H1 (cell line): Measurements from ENCODE around the gene LRRC43. TPM values are rescaled to one million over a fixed set of nuclear protein-coding genes. Genes with fewer than 3 reads are reported as not detected.

ENCODE experiments used
- CTCF ChIA-PET: fragments of 300-600 bp; sonication (Branson Sonifier 250); formaldehyde crosslinking; loops from one replicate; lab custom pipeline; 2021; ENCODE audit not compliant: partially characterized antibody; lab: Charles Lee
- POLR2A ChIA-PET: fragments of 300-600 bp; sonication (Branson Sonifier 250); formaldehyde crosslinking; loops from one replicate; lab custom pipeline; 2021; ENCODE audit warnings: inconsistent platforms; ENCODE audit not compliant: partially characterized antibody; lab: Charles Lee
- DNase-seq, 2 experiments: peaks; one replicate each; pipeline versions ENCODE4 v3.0.0 to v3.0.0-alpha.2; 2010 to 2022; ENCODE audit warnings: low spot score in 2 of 2, low read depth in 1 of 2, mixed read lengths in 1 of 2
- FAIRE-seq: peaks from 2 replicates; lab custom pipeline; 2011; peaks lifted over from hg19 to GRCh38; lab: Jason Lieb, UNC
- H2AFZ ChIP-seq: 2 replicates; pipeline ENCODE4 v1.8.1; 2012; ENCODE audit warnings: low read length, inconsistent platforms
- H2AK5ac ChIP-seq: 2 replicates; pipeline ENCODE4 v1.6.1; 2013; ENCODE audit warnings: low read depth, low read length
- H2BK120ac ChIP-seq: replicated peaks from 2 replicates; pipeline ENCODE3; 2013; ENCODE audit warnings: low read depth, low read length, inconsistent platforms
- H2BK12ac ChIP-seq: 2 replicates; pipeline ENCODE4 v1.6.1; 2013; ENCODE audit warnings: low read depth, low read length
- H2BK15ac ChIP-seq: 2 replicates; pipeline ENCODE4 v1.6.1; 2013; ENCODE audit warnings: low read length
- H2BK20ac ChIP-seq: 2 replicates; pipeline ENCODE4 v1.6.1; 2013; ENCODE audit warnings: low read length
- H2BK5ac ChIP-seq: 2 replicates; pipeline ENCODE4 v1.6.1; 2013; ENCODE audit warnings: low read depth, low read length
- H3K14ac ChIP-seq: 2 replicates; pipeline ENCODE4 v1.6.1; 2013; ENCODE audit warnings: inconsistent platforms; ENCODE audit not compliant: insufficient read length
- H3K18ac ChIP-seq: 2 replicates; pipeline ENCODE4 v1.6.1; 2013; ENCODE audit warnings: low read length; ENCODE audit errors: extremely low read depth
- H3K23ac ChIP-seq: 2 replicates; pipeline ENCODE4 v1.6.1; 2013; ENCODE audit warnings: inconsistent platforms; ENCODE audit not compliant: insufficient read length
- H3K23me2 ChIP-seq: 2 replicates; pipeline ENCODE4 v1.6.1; 2013; ENCODE audit warnings: low read depth, low read length
- H3K27ac ChIP-seq: 2 replicates; pipeline ENCODE4 v1.6.1; 2011; ENCODE audit warnings: low read depth, low read length, inconsistent platforms
- H3K27me3 ChIP-seq, 4 experiments: replicated peaks in 1 of 4; 1 replicate in 1 of 4; 2 replicates in 3 of 4; pipeline versions ENCODE4 v1.6.1 to v1.8.1; 2011 to 2013; ENCODE audit warnings: low read length in 3 of 4, mild to moderate bottlenecking in 3 of 4, inconsistent platforms in 2 of 4, mixed read lengths in 2 of 4, moderate library complexity in 1 of 4; ENCODE audit not compliant: control insufficient read depth in 3 of 4, insufficient read depth in 3 of 4; ENCODE audit errors: extremely low read depth in 1 of 4
- H3K36me3 ChIP-seq, 4 experiments: 2 replicates each; pipeline versions ENCODE4 v1.6.1 to v1.8.1; 2011 to 2013; ENCODE audit warnings: mild to moderate bottlenecking in 4 of 4, low read length in 3 of 4, moderate library complexity in 2 of 4, control low read depth in 1 of 4, inconsistent platforms in 1 of 4; ENCODE audit not compliant: insufficient read depth in 4 of 4, control insufficient read depth in 2 of 4
- H3K4ac ChIP-seq: replicated peaks from 2 replicates; pipeline ENCODE3; 2013; ENCODE audit warnings: low read length, low read depth, mixed read lengths, inconsistent platforms; ENCODE audit not compliant: insufficient read length
- H3K4me1 ChIP-seq, 4 experiments: replicated peaks in 1 of 4; 1 replicate in 1 of 4; 2 replicates in 3 of 4; pipeline versions ENCODE4 v1.6.1 to v1.8.1; 2011 to 2013; ENCODE audit warnings: low read length in 3 of 4, inconsistent platforms in 2 of 4, mixed read lengths in 1 of 4; ENCODE audit not compliant: insufficient read depth in 4 of 4, control insufficient read depth in 3 of 4
- H3K4me2 ChIP-seq, 2 experiments: 2 replicates each; pipeline versions ENCODE4 v1.6.1 to v1.8.1; 2011 to 2013; ENCODE audit warnings: low read depth in 2 of 2, low read length in 2 of 2, control low read depth in 1 of 2, inconsistent platforms in 1 of 2, mild to moderate bottlenecking in 1 of 2; ENCODE audit not compliant: insufficient read depth in 1 of 2
- H3K4me3 ChIP-seq, 4 experiments: fragments of 200-600, 300-600 bp in 1 of 4; sonication (generic), shearing (Covaris generic), sonication (Bioruptor Twin) in 1 of 4; 2 replicates each; pipeline versions ENCODE4 v1.5.1 to v1.8.1; 2011 to 2016; ENCODE audit warnings: low read length in 4 of 4, low read depth in 3 of 4, control low read depth in 2 of 4, inconsistent platforms in 2 of 4, mild to moderate bottlenecking in 2 of 4, mixed read lengths in 1 of 4, moderate library complexity in 1 of 4; ENCODE audit not compliant: insufficient read depth in 2 of 4; ENCODE audit errors: extremely low read depth in 1 of 4
- H3K56ac ChIP-seq: replicated peaks from 2 replicates; pipeline ENCODE3; 2013; ENCODE audit warnings: low read depth, mild to moderate bottlenecking, mixed read lengths, low read length, inconsistent platforms; ENCODE audit not compliant: insufficient read length
- H3K79me1 ChIP-seq: 2 replicates; pipeline ENCODE4 v1.6.1; 2013; ENCODE audit warnings: low read depth, low read length, control low read depth
- H3K79me2 ChIP-seq, 2 experiments: 2 replicates each; pipeline versions ENCODE4 v1.6.1 to v1.8.1; 2012 to 2013; ENCODE audit warnings: low read length in 2 of 2, mild to moderate bottlenecking in 2 of 2, inconsistent platforms in 1 of 2; ENCODE audit not compliant: insufficient read depth in 2 of 2, control insufficient read depth in 1 of 2
- H3K9ac ChIP-seq, 4 experiments: replicated peaks in 1 of 4; 1 replicate in 1 of 4; 2 replicates in 3 of 4; pipeline versions ENCODE4 v1.6.1 to v1.8.1; 2011 to 2013; ENCODE audit warnings: low read depth in 3 of 4, low read length in 3 of 4, control low read depth in 2 of 4, mild to moderate bottlenecking in 2 of 4, moderate library complexity in 2 of 4, inconsistent platforms in 1 of 4; ENCODE audit errors: extremely low read depth in 1 of 4
- H3K9me3 ChIP-seq, 2 experiments: 2 replicates each; pipeline versions ENCODE4 v1.6.1 to v1.8.1; 2012 to 2013; ENCODE audit warnings: mild to moderate bottlenecking in 2 of 2, moderate library complexity in 2 of 2, control low read depth in 1 of 2, inconsistent platforms in 1 of 2, low read depth in 1 of 2, low read length in 1 of 2, mixed read lengths in 1 of 2; ENCODE audit not compliant: insufficient read depth in 2 of 2
- H4K20me1 ChIP-seq, 2 experiments: replicated peaks in 1 of 2; 2 replicates each; pipeline versions ENCODE3 to v1.8.1; 2011 to 2013; ENCODE audit warnings: inconsistent platforms in 2 of 2, low read length in 2 of 2, mild to moderate bottlenecking in 1 of 2; ENCODE audit not compliant: insufficient read depth in 2 of 2, control insufficient read depth in 1 of 2
- H4K5ac ChIP-seq: 2 replicates; pipeline ENCODE4 v1.6.1; 2013; ENCODE audit warnings: low read length, low read depth, mixed read lengths, inconsistent platforms; ENCODE audit not compliant: insufficient read length
- H4K8ac ChIP-seq: 2 replicates; pipeline ENCODE4 v1.8.0; 2013; ENCODE audit warnings: mild to moderate bottlenecking, moderate library complexity, low read length, inconsistent platforms; ENCODE audit not compliant: insufficient read depth; ENCODE audit errors: extremely low read depth
- H4K91ac ChIP-seq: replicated peaks from 2 replicates; pipeline ENCODE3; 2013; ENCODE audit warnings: low read length, mixed read lengths, inconsistent platforms; ENCODE audit not compliant: insufficient read length
- BCL11A ChIP-seq, 2 experiments: IDR thresholded peaks; one replicate each; pipeline ENCODE4 v1.6.1; 2011; ENCODE audit warnings: low read depth in 2 of 2, low read length in 2 of 2, mild to moderate bottlenecking in 2 of 2
- CHD2 ChIP-seq: IDR thresholded peaks from 2 replicates; pipeline ENCODE4 v1.6.1; 2012; ENCODE audit warnings: low read length, improper control_type of control experiment
- CREB1 ChIP-seq: IDR thresholded peaks from 2 replicates; pipeline ENCODE4 v1.6.1; 2012; ENCODE audit warnings: inconsistent platforms
- JUND ChIP-seq: IDR thresholded peaks from 2 replicates; pipeline ENCODE4 v1.6.1; 2011; ENCODE audit warnings: mild to moderate bottlenecking, improper control_type of control experiment, low read length
- KDM5A ChIP-seq: fragments of 200-600 bp; IDR thresholded peaks from 2 replicates; pipeline ENCODE4 v1.7.1; 2012; ENCODE audit warnings: mild to moderate bottlenecking, low read length, inconsistent platforms, mixed read lengths
- NANOG ChIP-seq: IDR thresholded peaks from 2 replicates; pipeline ENCODE4 v1.6.1; 2011; ENCODE audit warnings: low read length, low read depth, mild to moderate bottlenecking, inconsistent platforms; ENCODE audit not compliant: insufficient read depth, poor library complexity, severe bottlenecking
- POU5F1 ChIP-seq: IDR thresholded peaks from 2 replicates; pipeline ENCODE4 v1.6.1; 2011; ENCODE audit warnings: low read depth, mild to moderate bottlenecking, low read length, moderate library complexity
- RBBP5 ChIP-seq: IDR thresholded peaks from 2 replicates; pipeline ENCODE4 v1.7.1; 2012; ENCODE audit warnings: low read depth, mild to moderate bottlenecking, inconsistent platforms, low read length, moderate library complexity, borderline replicate concordance
- RXRA ChIP-seq: IDR thresholded peaks from 2 replicates; pipeline ENCODE4 v1.6.1; 2011; ENCODE audit warnings: low read depth, mild to moderate bottlenecking, low read length, moderate library complexity; ENCODE audit not compliant: insufficient read depth
- YY1 ChIP-seq: IDR thresholded peaks from 2 replicates; pipeline ENCODE4 v1.6.1; 2011; ENCODE audit warnings: low read depth, mild to moderate bottlenecking, low read length
- WGBS, 2 experiments: shearing (Covaris generic) in 1 of 2; methylation state at CpG; one replicate each; pipeline versions ENCODE4 v1.1.6 to v1.1.7; 2013 to 2015; ENCODE audit warnings: low lambda C conversion rate in 2 of 2, mixed read lengths in 2 of 2, inconsistent platforms in 1 of 2, low coverage in 1 of 2, missing lambda C conversion rate in 1 of 2; ENCODE audit not compliant: insufficient replicate concordance in 2 of 2, insufficient coverage in 1 of 2, insufficient read length in 1 of 2; ENCODE audit errors: extremely low coverage in 1 of 2, missing lambda C conversion rate in 1 of 2; 5-methylcytosine and 5-hydroxymethylcytosine counted together
- polyA plus RNA-seq, 7 experiments: library from polyadenylated mRNA; depleted of rRNA in 3 of 7; stranded (reverse) in 5 of 7; unstranded in 2 of 7; fragments of >200 nt in 5 of 7; fragments of 200-250 nt in 2 of 7; gene quantifications; 1 replicate in 5 of 7; 2 replicates in 1 of 7; 4 replicates in 1 of 7; pipeline versions ENCODE4 v1.2.1 to v1.2.3, GENCODE V29; 2011 to 2013; ENCODE audit warnings: missing spikeins in 2 of 7, mixed read lengths in 2 of 7
- total RNA-seq: library from RNA; stranded (reverse); fragmentation: NEBNext Ultra II Directional; extraction: Animal tissue kit (Norgen Biotek cat#: 25700); gene quantifications from 2 replicates; pipeline ENCODE4 v1.2.1, GENCODE V29; 2021
- TF ChIP-seq, protein P1 (sequence below): IDR thresholded peaks from 2 replicates; pipeline ENCODE4 v1.6.1; 2012; ENCODE audit warnings: inconsistent platforms

The LRRC43 gene
- total and polyA plus RNA-seq, 2 of the 8 experiments (the other 6 are each of a cell fraction or from before 2014, with no cell fraction given): 0.35 to 0.44 TPM

DNA sequence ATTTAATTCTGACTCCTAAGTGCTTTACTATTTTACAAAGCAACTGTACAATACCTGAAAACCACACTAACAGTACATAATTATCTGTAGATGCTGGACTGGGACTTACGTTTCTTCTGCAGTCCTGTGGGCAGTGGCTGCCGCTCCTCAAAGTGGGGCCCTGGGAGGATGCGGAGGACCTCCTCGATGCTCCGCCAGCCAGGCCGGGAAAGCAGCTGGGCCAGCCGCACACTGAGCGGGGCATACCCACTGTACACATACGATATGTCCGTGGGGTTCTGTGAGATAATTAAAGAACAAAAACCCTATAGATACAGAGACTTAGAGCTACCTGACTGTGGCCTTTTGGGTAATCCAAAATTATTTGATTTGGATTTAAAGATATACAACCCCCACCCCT, 49.8 kb downstream of the LRRC43 start:
- FAIRE-seq (no peak), DNase-seq (no peak)
- Histone ChIP-seq H2BK120ac (no peak overlapping the region), H3K18ac (no peak overlapping the region), H3K9ac (no peak overlapping the region), H4K91ac (no peak overlapping the region), H3K9me3 (no peaks in the 10 kb centered on the region), H2AFZ (no peak overlapping the region), H3K4me1 (no peaks in the 10 kb centered on the region), H4K8ac (no peak overlapping the region), H3K56ac (no peak overlapping the region), H4K5ac (no peak overlapping the region), H3K36me3 (peaks cover 5 to 27% (median 14%) of the 10 kb centered on the region in 4 experiments), H3K27me3 (no peaks in the 10 kb centered on the region), H3K79me1 (no peaks in the 10 kb centered on the region), H2BK12ac (no peak overlapping the region), H3K27ac (no peak overlapping the region), H3K23ac (no peak overlapping the region), H3K4me2 (no peak overlapping the region), H2BK20ac (no peak overlapping the region), H2AK5ac (no peak overlapping the region), H2BK15ac (no peak overlapping the region), H3K14ac (no peak overlapping the region), H3K4me3 (no peak overlapping the region), H3K79me2 (no peaks in the 10 kb centered on the region), H3K4ac (no peak overlapping the region), H2BK5ac (no peak overlapping the region), H3K23me2 (no peaks in the 10 kb centered on the region), H4K20me1 (peaks cover 0 to 6% of the 10 kb centered on the region in 2 experiments)
- CTCF ChIA-PET: interaction anchor here (0.6 to 1.4 kb wide), 2 partner anchors 12 to 106 kb away, joined by 3 read pairs; no protein-coding TSS in a partner anchor
- 95% methylated on average over 10 of the region's 10 CpGs; no CpG with 5 or more reads in 1 of the 2 experiments for WGBS, 2 experiments
- POLR2A ChIA-PET: interaction anchor here (0.6 to 1.7 kb wide), 4 partner anchors 9 to 124 kb away, joined by 3 to 5 read pairs (median 5); no protein-coding TSS in a partner anchor
- TF ChIP-seq KDM5A (no peak), JUND (no peak), POU5F1 (no peak), CHD2 (no peak), RBBP5 (no peak), BCL11A (IDR thresholded peaks at IDR 0.05; ENCODE audit: low read depth in 2 of 2, low read length in 2 of 2) (no peak), CREB1 (no peak), RXRA (no peak), YY1 (no peak), NANOG (no peak)
- TF ChIP-seq, protein P1, sequence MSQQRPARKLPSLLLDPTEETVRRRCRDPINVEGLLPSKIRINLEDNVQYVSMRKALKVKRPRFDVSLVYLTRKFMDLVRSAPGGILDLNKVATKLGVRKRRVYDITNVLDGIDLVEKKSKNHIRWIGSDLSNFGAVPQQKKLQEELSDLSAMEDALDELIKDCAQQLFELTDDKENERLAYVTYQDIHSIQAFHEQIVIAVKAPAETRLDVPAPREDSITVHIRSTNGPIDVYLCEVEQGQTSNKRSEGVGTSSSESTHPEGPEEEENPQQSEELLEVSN: no peak
